Femur (tissue), 1 donor: ENCODE measurements around the gene AUP1.
"Not testable (repeated sequence)": the region's sequence is repeated elsewhere in the genome, so short reads cannot be mapped to it uniquely, and the experiment has no call there.

Source experiments
- DNase-seq: peaks from one replicate; pipeline ENCODE4 v3.0.0-alpha.2; 2017

AUP1 gene

GRCh38 chr2:74496997-74497776 lies 32.3 kb downstream of the AUP1 start:
- DNase-seq = no peak

- no peak for DNase-seq
These were observed 34.1 kb downstream of the AUP1 start for GRCh38 chr2:74495440-74495839.

GRCh38 chr2:74493546-74493945 lies 36.0 kb downstream of the AUP1 start:
- DNase-seq = no peak

- no peak for DNase-seq
These were observed 37.6 kb downstream of the AUP1 start for GRCh38 chr2:74491648-74492544.

GRCh38 chr2:74489906-74490305 lies 39.6 kb downstream of the AUP1 start:
- no peak for DNase-seq

- DNase-seq = no peak
These were observed 40.6 kb downstream of the AUP1 start for GRCh38 chr2:74488643-74489481.

GRCh38 chr2:74486141-74486540 lies 43.4 kb downstream of the AUP1 start:
- DNase-seq = no peak

- DNase-seq = not testable (repeated sequence)
These were observed 45.8 kb downstream of the AUP1 start for GRCh38 chr2:74483675-74484164.

GRCh38 chr2:74482801-74483674 lies 46.5 kb downstream of the AUP1 start, which contains the start of the genes CCDC142 and TTC31:
TSS of gene CCDC142 (minus strand) at chr2:74482998. CDS start at chr2:74482837, 161 bp downstream.
TSS of gene TTC31 (plus strand) at chr2:74483081. CDS start at chr2:74483096, 15 bp downstream.
- DNase-seq = peak; percentile 98

GRCh38 chr2:74481961-74482800 lies 47.3 kb downstream of the AUP1 start:
- peak; percentile 49 for DNase-seq

GRCh38 chr2:74481431-74481830 lies 48.1 kb downstream of the AUP1 start:
- DNase-seq = no peak
